ENCODE results near the gene MPRIP. TPM values are rescaled to one million over a fixed set of nuclear protein-coding genes. Genes with fewer than 3 reads are reported as not detected.

MPRIP gene
- total RNA-seq, 4 donors from 2014 or later, result 122 to 207 (median 145) TPM

GRCh38 chr17:17017343-17018014 lies 24.8 kb upstream of the MPRIP start:
- Histone ChIP-seq H3K4me1 (peaks cover 46% of the 10 kb centered on the region), H3K27me3 (no peaks in the 10 kb centered on the region), H3K36me3 (no peaks in the 10 kb centered on the region), H3K9me3 (no peaks in the 10 kb centered on the region), H3K4me3 (no peak overlapping the region), H3K27ac (no peak overlapping the region)
- DNase-seq (ENCODE audit: low spot score in 2 of 2), result peak in 1 of 2 donors; percentile 50
- 94% methylated on average over 8 of the region's 8 CpGs for WGBS
- TF ChIP-seq POLR2AphosphoS5 (IDR thresholded peaks at IDR 0.05) (no peak), POLR2A (IDR thresholded peaks at IDR 0.05) (no peak), EP300 (IDR thresholded peaks at IDR 0.05) (no peak), CTCF (IDR thresholded peaks at IDR 0.05) (no peak)

- TF ChIP-seq EP300 (IDR thresholded peaks at IDR 0.05) (no peak), CTCF (IDR thresholded peaks at IDR 0.05) (no peak), POLR2AphosphoS5 (IDR thresholded peaks at IDR 0.05) (no peak), POLR2A (IDR thresholded peaks at IDR 0.05) (no peak)
- Histone ChIP-seq H3K27ac (no peak overlapping the region), H3K27me3 (no peaks in the 10 kb centered on the region), H3K4me1 (peaks cover 46% of the 10 kb centered on the region), H3K36me3 (no peaks in the 10 kb centered on the region), H3K9me3 (no peaks in the 10 kb centered on the region), H3K4me3 (no peak overlapping the region)
- WGBS, result 84% methylated on average over 11 of the region's 11 CpGs
- no peak for DNase-seq (ENCODE audit: low spot score in 2 of 2)
These were observed 24.2 kb upstream of the MPRIP start for GRCh38 chr17:17018021-17018441.

GRCh38 chr17:17018612-17019429 lies 23.4 kb upstream of the MPRIP start:
- no peaks in the 10 kb centered on the region for H3K27me3 ChIP-seq
- H3K9me3 ChIP-seq, result no peaks in the 10 kb centered on the region
- DNase-seq (ENCODE audit: low spot score in 2 of 2), result peak in 1 of 2 donors; percentile 49
- H3K4me3 ChIP-seq, result no peak overlapping the region
- no peak overlapping the region for H3K27ac ChIP-seq
- H3K36me3 ChIP-seq, result no peaks in the 10 kb centered on the region
- no peak for TF ChIP-seq POLR2AphosphoS5 (IDR thresholded peaks at IDR 0.05)
- no peak for TF ChIP-seq POLR2A (IDR thresholded peaks at IDR 0.05)
- TF ChIP-seq CTCF (IDR thresholded peaks at IDR 0.05), result no peak
- no peak for TF ChIP-seq EP300 (IDR thresholded peaks at IDR 0.05)
- H3K4me1 ChIP-seq, result peaks cover 46% of the 10 kb centered on the region
- 77% methylated on average over 7 of the region's 10 CpGs for WGBS

GRCh38 chr17:17019430-17019762 lies 22.9 kb upstream of the MPRIP start:
- Histone ChIP-seq H3K36me3 (no peaks in the 10 kb centered on the region), H3K27ac (no peak overlapping the region), H3K27me3 (no peaks in the 10 kb centered on the region), H3K4me3 (no peak overlapping the region), H3K9me3 (no peaks in the 10 kb centered on the region), H3K4me1 (peaks cover 41% of the 10 kb centered on the region)
- 92% methylated on average over 5 of the region's 5 CpGs for WGBS
- TF ChIP-seq POLR2A (IDR thresholded peaks at IDR 0.05) (no peak), EP300 (IDR thresholded peaks at IDR 0.05) (no peak), POLR2AphosphoS5 (IDR thresholded peaks at IDR 0.05) (no peak), CTCF (IDR thresholded peaks at IDR 0.05) (no peak)
- peak in 1 of 2 donors; percentile 46 for DNase-seq (ENCODE audit: low spot score in 2 of 2)

- Histone ChIP-seq H3K4me1 (peaks cover 35% of the 10 kb centered on the region), H3K27ac (no peak overlapping the region), H3K36me3 (no peaks in the 10 kb centered on the region), H3K27me3 (no peaks in the 10 kb centered on the region), H3K4me3 (no peak overlapping the region), H3K9me3 (no peaks in the 10 kb centered on the region)
- no peak for DNase-seq (ENCODE audit: low spot score in 2 of 2)
- TF ChIP-seq POLR2A (IDR thresholded peaks at IDR 0.05) (no peak), POLR2AphosphoS5 (IDR thresholded peaks at IDR 0.05) (no peak), EP300 (IDR thresholded peaks at IDR 0.05) (no peak), CTCF (IDR thresholded peaks at IDR 0.05) (no peak)
- 94% methylated on average over 7 of the region's 13 CpGs for WGBS
These were observed 22.3 kb upstream of the MPRIP start for GRCh38 chr17:17019891-17020456.
